Measurements from ENCODE around the gene MAP2K5.

Gene MAP2K5

DNA sequence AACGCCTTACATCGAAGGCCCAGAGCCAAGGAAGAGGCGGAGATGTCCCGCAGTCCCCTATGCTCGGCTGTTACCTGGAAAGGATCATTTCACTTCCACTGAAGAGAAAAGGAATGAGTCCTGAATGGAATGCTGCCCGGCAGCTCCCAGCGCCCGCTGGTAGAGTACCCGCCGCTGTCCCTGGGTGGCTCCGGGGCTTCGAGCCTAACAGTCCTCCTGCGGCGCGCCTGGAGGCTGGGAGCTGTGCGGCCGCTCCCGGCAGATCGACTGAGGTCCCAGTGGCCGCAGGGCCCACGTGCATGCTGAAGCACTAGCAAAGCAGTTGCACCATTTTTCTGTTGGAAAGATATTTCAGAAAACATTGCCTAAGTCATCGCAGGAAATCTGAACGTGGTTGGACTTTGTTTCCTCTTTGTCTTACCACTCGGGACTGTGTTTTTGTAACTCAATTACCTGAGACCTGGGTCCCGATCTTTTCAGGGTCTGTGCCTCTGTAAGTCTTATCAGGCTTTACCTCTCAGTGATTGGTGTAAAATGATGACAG is 296.4 kb downstream of the MAP2K5 start:
- DNase-seq (ENCODE audit: low spot score), result peak; percentile 73

DNA sequence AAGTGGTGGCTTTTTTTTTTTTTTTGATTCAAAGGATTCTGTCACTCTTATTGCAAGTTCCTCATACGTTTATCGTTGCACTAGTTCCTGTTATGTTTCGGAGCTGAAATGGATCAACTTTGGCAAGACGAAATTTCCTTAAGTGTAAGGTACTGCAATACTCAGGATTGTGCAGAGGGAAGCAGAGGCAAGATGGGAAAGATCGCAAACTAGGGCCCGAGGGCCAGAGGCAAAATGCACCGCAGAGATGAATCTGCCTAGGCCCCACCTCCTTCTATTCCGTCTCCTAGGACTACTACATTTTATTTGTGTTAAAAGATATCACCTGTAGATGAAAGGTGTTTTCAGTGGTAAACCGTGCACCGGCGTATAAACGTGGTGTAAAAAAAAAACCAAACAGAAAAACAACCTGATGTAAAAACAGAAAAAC is 297.0 kb downstream of the MAP2K5 start:
- peak; percentile 66 for DNase-seq (ENCODE audit: low spot score)

DNA sequence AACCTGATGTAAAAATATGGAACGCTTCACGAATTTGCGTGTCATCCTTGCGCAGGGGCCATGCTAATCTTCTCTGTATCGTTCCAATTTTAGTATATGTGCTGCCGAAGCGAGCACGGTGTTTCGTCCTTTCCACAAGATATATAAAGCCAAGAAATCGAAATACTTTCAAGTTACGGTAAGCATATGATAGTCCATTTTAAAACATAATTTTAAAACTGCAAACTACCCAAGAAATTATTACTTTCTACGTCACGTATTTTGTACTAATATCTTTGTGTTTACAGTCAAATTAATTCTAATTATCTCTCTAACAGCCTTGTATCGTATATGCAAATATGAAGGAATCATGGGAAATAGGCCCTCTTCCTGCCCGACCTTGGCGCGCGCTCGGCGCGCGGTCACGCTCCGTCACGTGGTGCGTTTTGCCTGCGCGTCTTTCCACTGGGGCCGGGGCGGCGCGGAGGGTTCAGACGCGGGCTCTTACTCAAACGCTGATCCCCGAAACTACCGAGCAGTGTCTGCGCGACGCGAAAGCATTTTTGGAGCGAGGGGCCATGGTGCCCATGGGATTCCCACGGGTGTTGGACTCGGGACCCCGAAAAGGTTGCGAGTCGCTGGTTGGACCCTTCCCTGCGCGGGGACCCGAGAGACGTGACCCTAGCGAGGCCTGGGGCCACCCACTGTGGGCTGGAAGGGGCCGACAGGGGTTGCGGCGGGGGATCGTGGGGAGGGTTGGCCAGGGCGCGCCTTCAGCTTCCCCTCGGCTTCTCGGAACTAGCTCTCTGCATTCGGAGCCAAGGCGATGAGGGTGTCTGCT is 297.6 kb downstream of the MAP2K5 start, which contains the start of gene RNU6-1:
Gene RNU6-1, minus strand, starts transcription at position 117 of the 820 bp plus-strand sequence.
- DNase-seq (ENCODE audit: low spot score), result peak; percentile 94

DNA sequence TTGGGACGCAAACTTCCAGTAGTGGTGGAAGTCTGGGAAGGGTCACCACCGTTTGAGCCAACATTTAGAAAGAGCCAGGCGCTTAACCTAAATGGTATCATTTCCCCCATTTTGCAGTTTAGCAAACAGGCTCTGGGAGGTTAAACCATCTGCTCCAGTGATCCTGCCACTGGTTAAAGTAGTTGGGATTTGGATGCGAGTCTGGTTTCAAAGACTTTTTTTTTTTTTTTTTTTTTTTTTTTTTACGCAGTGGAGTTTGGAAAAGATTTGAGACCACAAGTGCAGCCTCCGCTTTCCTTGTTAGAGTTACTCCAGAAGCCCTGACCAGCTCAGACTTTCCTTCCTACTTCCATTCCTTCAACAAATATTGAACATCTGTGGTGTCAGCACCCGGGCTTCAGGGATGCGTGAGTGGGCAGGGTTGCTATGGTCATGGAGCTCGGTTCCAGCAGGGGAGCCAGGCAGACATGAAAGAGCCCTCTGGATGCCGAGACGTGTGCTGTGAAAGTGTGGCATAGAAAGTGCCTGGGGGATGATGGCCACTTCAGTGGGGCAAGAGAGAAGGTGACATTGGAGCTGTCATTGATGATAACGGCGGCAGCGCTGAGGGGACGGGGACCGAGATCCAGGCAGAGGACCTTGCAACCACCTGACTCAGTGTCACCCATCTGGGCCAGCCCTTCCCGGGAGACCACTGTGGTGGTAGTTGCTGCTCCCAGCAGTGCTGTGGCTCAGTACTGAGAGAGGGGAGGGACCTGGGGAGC is 298.4 kb downstream of the MAP2K5 start:
- DNase-seq (ENCODE audit: low spot score), result peak; percentile 51

DNA sequence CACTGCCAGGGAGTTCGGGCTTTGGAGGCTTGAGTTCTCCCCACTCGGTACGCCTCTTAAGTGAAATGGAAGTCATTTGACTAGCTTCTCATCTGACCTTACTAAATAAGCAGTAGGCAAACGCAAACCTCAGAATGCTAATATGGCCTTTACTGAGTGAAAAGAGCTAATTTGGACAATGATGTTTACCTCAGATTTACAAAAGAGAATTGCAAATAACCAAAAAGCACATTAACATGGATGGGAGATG is 298.9 kb downstream of the MAP2K5 start:
- no peak for DNase-seq (ENCODE audit: low spot score)

DNA sequence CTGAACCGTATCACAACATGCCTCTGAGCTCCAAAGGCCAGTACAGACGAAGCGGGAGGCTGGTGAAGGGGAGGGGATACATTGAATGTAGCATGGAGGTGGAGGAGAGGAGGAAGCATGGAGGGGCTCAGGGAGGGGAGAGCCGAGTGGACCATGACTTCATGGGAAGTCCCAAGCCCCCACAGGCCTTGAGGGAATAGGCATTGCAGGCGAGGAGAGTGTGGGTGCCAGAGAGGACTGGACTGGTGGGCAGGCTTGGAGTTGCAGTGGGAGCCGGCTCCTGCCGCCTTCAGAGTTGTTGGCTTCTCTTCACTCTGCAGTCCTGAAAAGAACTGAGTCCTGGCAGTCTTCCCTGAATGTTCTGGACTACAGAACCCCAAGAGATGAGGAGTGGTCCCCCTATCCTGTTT is 300.6 kb downstream of the MAP2K5 start:
- no peak for DNase-seq (ENCODE audit: low spot score)

DNA sequence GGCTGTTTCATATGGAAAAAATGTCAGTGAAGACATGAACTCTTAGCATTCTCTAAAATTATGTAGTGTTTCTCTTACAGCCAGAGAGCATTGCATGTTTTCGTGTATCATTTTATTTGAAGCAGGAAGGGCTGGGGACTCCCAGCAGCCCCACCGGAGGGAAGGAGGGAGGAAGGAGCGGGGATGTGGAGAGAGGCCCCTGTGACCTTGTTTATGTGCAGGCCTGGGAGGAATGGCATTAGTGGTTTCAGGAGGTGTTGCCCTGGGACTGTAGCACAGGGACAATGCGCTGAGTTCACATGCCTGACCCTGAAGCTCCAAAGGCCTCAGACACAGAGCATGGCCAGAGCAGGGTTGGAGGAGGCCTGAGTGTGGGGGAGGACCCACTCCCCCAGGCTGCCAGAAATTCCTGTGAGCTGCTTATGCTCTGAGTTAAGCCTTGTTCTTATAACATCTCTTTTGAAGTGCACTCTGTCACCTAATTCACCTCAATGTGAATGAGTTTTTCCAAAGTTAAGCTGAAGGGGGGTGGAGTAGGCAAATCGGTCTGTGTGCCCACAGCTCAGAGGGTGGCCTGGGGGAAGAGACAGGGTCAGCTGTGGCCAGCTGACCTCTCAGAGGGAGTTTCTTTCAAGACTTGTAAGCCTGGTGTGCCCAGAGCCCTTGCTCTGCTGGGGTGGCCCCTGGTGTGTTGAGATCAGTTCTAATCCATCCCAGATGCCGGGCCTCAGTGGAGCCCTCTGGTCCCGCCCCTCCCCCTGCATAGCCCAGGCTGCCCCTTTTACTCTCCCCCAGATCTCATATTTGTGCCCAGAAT is 301.3 kb downstream of the MAP2K5 start:
- DNase-seq (ENCODE audit: low spot score), result no peak

DNA sequence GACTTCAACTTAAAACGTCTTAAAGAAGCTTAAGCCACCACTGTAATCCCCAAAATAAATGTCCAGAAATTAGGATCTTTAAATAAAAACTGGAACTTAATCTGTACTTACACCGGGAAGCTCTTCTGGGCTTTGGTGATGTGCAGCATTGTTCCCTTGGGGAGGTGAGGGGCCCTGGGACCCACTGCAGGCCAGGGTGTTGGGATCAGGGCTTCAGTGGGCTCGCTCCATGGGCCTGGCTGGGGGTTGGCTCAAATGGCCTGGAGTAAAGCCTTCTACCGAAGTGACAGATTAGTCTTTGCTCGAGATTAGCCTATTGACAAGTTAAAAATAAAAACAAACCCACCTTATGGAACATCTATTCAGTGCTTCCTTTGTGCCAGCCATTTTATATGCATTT is 303.5 kb downstream of the MAP2K5 start:
- DNase-seq (ENCODE audit: low spot score), result no peak

DNA sequence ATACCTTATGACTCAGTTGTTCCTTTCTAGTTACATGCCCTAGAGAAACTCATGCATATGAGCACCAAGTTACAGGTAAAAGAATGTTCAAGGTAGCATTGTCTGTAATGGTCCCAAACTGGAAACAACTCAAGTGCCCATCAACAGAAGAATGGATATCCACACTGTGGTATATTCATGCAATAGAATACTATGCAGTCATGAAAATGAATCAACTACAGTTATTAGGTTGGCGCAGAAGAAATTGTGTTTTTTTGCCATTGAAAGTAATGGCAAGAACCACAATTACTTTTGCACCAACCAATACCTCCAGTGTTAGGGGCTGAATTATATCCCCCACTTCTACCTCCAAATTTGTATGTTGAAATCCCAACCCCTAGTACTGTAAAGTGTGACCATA is 307.0 kb downstream of the MAP2K5 start:
- DNase-seq (ENCODE audit: low spot score), result no peak

DNA sequence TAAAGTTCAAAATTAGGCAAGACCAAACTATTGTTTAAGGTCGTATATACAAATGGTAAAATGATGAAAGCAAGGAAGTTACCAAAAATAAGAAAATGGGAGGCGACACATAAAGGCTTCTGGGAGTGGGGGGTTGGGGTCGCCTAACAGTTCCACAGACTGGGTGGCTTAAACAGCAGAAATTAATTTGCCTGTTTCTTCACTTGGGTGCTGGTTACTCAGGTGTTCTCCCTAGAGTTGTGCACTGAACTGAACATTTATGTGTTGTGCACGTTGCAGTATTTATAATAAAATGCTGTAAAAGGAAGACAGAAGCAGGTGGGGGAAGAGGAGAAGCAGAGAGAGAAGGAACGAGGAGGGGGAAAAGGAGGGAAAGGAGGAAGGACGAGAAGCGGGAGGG is 307.8 kb downstream of the MAP2K5 start:
- no peak for DNase-seq (ENCODE audit: low spot score)

DNA sequence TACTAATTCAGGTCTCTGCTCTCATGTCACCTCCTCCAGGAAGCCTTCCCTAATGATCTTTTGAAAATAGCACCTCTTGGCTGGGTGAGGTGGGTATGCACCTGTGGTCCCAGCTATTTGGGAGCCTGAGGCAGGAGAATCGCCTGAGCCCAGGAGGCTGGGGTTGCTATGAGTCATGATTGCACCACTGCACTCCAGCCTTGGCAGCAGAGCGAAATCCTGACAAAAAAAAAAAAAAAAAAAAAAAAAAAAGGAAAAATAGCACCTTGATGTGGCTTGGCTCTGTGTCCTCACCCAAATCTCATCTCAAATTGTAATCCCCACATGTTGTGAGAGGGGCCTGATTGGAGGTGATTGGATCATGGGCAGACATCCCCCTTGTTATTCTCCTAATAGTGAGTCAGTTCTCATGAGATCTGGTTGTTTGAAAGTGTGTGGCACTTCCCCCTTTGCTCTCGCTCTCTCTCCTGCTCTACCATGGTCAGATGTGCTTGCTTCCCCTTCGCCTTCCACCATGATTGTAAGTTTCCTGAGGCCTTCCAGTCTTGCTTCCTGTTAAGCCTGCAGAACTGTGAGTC is 308.6 kb downstream of the MAP2K5 start:
- no peak for DNase-seq (ENCODE audit: low spot score)

DNA sequence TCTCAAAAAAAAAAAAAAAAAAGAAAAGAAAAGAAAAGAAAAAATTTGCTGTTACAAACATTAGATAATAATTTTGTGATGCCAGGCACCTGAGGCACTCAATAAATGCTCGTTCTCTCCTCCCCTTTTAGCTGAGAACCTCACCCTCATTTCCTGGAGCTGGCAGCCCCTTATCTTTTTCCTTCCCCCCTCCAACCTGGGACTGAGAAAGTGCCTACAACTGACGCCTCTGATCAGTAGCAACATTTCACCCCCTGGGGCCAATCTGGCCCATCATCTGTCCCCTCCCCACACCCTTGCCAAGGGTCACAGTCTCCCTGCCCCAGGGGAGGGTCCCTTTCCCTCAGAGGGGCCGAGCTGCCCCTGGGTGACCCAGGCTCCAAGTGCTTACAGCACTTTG is 309.9 kb downstream of the MAP2K5 start:
- no peak for DNase-seq (ENCODE audit: low spot score)

DNA sequence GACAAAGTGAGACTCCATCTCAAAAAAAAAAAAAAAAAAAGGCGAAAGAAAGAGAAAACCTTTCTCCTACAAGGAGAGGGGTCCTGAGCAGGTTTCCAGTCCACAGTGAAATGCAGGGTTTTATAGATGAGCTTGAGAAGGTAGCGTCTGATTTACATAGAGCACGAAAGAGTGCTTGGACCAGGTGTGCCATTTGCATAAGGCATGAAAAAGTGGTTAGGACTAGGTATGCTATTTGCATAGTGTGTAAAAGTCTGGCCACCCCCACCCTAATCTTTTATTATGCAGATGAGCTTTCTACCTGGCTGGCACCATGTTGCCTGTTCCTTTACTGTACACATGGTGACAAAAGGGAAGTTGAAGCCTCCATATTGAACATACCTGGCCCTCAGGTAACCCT is 311.0 kb downstream of the MAP2K5 start:
- DNase-seq (ENCODE audit: low spot score), result no peak

DNA sequence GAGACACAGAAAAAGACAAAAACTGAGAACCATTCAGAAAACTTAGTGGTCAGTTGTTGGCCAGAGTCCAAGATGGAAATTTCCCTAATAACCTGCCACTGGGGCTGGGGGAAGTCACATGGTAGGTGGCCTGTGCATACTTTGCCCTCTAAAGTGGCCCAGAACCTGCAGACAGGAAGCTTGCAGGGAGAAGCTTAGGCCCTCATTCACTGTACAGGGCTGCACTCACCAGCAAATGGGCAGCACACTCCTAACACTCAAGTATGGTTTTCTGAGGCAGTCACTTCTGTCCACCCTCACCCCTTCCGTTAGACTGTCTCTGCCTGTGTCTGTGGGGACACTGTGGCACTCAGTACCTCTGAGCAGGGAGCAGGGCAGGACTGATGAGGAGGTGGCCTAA is 311.9 kb downstream of the MAP2K5 start:
- DNase-seq (ENCODE audit: low spot score), result no peak

DNA sequence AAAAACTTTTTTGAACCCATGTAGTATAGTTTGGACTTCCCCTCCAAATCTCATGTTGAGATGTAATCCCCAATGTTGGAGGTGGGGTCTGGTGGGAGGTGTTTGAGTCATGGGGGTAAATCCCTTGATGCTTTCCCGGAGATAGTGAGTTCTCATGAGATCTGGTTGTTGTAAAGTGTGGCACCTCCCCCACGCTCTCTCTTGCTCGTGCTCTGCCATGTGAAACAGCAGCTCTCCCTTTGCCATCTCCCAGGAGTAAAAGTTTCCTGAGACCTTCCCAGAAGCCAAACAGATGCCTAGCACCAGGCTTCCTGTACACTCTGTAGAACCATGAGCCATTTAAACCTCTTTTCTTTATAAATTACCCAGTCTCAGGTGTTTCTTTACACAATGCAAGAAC is 313.3 kb downstream of the MAP2K5 start:
- no peak for DNase-seq (ENCODE audit: low spot score)
